Prostate gland (tissue), 2 donors: Measurements from ENCODE around the gene GGNBP2.

ENCODE experiments used
- CTCF ChIP-seq, 4 experiments: fragments of 200-600 bp in 2 of 4; fragments of 450-650 bp in 2 of 4; sonication (generic) in 2 of 4; IDR thresholded peaks; 1 replicate in 3 of 4; 2 replicates in 1 of 4; pipeline ENCODE4 v1.5.1; 2016 to 2019; ENCODE audit warnings: antibody characterized with exemption in 4 of 4, mild to moderate bottlenecking in 2 of 4, moderate library complexity in 2 of 4
- POLR2A ChIP-seq: fragments of 450-650 bp; IDR thresholded peaks from one replicate; pipeline ENCODE4 v1.6.1; 2016; ENCODE audit warnings: antibody characterized with exemption, mild to moderate bottlenecking
- POLR2AphosphoS5 ChIP-seq: sonication (generic); formaldehyde crosslinking; IDR thresholded peaks from one replicate; pipeline ENCODE4 v1.6.1; 2017; ENCODE audit warnings: antibody characterized with exemption

- TF ChIP-seq CTCF (IDR thresholded peaks at IDR 0.05) (no peak), POLR2AphosphoS5 (no peak), POLR2A (no peak)
These were observed 56.2 kb downstream of the GGNBP2 start for GRCh38 chr17:36600936-36601302.
